Hematopoietic multipotent progenitor cell treated with erythropoietin and hydrocortisone succinate and interleukin-3 and kit ligand, for 6 days (in vitro differentiated cells): ENCODE measurements around the gene CD68.
A peak's percentile ranks its signal among the peaks of the same experiment; 100 is the strongest.

Experiments
- DNase-seq: peaks from one replicate; pipeline ENCODE4 v3.0.0-alpha.2; 2015

The CD68 gene, protein sequence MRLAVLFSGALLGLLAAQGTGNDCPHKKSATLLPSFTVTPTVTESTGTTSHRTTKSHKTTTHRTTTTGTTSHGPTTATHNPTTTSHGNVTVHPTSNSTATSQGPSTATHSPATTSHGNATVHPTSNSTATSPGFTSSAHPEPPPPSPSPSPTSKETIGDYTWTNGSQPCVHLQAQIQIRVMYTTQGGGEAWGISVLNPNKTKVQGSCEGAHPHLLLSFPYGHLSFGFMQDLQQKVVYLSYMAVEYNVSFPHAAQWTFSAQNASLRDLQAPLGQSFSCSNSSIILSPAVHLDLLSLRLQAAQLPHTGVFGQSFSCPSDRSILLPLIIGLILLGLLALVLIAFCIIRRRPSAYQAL

DNA sequence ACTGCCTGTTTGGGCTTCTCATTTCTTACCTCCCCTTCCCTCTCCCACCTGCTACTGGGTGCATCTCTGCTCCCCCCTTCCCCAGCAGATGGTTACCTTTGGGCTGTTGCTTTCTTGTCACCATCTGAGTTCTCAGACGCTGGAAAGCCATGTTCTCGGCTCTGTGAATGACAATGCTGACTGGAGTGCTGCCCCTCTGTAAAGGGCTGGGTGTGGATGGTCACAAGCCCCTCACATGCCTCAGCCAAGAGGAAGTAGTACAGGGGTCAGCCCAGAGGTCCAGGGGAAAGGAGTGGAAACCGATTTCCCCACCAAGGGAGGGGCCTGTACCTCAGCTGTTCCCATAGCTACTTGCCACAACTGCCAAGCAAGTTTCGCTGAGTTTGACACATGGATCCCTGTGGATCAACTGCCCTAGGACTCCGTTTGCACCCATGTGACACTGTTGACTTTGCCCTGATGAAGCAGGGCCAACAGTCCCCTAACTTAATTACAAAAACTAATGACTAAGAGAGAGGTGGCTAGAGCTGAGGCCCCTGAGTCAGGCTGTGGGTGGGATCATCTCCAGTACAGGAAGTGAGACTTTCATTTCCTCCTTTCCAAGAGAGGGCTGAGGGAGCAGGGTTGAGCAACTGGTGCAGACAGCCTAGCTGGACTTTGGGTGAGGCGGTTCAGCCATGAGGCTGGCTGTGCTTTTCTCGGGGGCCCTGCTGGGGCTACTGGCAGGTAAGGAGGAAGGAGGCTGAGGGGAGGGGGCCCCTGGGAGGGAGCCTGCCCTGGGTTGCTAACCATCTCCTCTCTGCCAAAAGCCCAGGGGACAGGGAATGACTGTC lies at the start of gene CD68:
CD68 (plus strand) TSS at position 638 of the 833 bp plus-strand sequence; CDS start at position 678, 40 bp downstream.
- peak; percentile 92 for DNase-seq

DNA sequence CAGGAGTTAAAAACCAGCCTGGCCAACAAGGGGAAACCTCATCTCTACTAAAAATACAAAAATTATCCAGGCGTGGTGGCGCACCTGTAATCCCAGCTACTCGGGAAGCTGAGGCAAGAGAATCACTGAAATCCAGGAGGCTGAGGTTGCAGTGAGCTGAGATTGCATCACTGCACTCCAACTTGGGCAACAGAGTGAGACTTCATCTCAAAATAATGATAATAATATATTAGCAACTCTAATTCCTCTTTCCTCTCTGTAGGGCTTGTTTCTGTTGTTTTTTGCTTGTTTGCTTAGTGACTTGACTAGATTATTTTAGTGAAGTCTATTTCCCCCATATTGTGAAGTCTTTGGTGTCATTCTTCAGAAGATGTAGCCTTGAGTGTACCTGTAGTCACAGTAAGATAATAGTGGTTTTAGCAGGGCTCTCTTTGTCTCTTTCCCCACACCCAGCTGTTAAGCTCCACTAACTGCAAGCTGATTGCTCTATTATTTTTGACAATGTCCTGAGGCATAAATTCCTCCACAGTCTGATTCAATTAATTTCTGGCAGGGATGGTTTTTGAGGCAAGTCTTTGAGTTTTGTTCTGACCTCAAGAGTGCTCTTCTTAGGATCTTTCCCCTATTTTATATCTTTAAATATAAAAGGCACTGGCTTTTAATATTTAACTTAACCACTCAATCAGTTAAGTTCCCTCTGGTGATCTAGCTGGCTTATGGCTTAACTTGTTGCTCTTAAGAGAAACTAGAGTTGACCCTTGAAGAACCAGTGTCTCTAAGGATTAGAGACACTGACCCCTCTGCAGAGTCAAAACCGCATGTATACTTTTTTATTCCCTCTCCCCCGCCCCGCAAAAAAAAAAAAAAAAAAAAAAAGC lies 49.2 kb upstream of the CD68 start:
- DNase-seq, result no peak

DNA sequence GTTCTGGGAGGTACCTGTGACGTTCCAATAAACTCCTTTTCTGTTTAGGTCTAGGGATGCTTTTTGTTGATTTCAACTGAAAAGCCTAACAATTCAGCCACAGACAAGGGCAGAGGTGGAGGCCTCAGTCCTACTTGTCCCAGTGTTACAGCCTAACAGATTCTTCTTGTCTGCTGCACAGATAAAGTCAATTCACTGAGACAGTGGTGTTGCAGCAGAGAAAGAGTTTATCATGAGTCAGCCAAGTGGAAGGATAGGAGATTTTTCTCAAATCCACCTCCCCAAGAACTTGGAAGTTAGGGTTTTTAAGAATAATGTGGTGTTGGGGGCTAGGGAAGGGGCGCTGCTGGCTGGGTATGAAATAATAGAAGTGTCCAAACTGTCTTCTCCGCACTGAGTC lies 41.4 kb upstream of the CD68 start:
- DNase-seq, result no peak

DNA sequence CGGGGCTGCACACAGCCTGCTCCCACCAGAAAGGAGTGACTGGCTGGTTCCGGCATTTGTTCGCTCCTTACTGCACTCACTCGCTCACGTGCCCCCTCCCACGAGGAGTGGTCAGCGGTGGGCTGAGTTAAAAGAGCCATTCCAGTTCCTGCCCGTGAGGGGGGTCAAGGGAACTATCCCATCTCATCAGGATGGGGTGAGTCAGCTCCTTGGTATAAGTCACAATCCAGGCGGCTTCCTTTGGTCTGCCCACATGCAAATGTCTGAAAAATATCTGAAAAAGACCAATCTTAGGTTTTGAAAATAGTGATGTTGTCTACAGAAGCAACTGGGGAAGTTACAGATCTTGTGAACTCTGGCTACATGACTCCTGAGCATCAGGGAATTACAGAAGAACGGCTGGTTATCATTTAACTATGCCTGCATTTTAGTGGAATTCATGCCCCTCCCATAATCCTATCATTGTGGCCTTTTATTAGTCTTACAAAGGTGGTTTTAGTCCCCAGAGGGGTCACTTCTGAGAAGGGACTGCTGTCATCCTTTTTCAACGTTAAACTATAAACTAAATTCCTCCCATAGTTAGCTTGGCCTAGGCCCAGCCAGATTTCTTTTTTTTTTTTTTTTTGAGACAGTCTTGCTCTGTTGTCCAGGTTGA lies 40.4 kb upstream of the CD68 start:
- no peak for DNase-seq

DNA sequence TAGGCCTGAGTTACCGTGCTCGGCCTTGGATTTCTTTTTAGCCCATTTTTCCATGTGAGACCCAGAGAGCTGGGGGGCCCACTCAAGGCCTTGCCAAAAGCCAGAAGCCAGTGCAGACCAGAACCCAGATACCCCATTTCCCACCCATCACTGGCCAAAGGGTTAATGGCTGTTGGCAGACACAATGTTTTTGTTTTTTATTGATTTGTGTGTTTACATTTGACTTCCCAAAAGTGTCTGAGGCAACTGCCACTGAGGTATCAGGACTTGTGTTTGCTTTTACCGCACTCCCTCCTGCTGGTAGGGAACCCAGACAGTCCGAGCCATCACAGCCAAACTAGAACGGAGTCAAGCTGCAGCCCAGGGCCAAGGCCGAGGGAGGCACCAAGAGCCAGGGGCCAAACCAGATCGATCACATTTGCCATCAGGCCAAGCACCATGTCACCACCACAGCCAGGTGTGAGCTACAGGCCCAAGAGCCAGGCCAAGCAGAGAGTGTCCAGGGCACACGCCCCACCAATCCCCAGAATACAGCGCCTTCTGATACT lies 38.3 kb upstream of the CD68 start:
- DNase-seq, result no peak

DNA sequence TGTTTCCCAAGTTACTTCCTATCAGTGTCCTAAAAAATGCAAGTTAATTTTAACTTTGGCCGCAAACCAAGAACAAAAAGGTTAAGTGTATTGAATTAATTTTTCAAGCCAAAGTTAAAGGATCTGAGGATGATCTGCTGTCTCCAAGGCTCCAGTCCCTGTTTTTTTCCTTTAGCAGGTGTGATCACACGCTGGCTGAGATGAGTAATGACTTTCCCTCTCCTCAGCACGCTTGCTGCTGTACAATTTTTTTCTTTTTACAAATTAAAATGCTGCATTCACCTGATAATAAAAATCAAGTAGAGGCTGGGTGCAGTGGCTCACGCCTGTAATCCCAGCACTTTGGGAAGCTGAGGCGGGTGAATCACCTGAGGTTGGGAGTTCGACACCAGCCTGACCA lies 34.5 kb upstream of the CD68 start:
- no peak for DNase-seq

DNA sequence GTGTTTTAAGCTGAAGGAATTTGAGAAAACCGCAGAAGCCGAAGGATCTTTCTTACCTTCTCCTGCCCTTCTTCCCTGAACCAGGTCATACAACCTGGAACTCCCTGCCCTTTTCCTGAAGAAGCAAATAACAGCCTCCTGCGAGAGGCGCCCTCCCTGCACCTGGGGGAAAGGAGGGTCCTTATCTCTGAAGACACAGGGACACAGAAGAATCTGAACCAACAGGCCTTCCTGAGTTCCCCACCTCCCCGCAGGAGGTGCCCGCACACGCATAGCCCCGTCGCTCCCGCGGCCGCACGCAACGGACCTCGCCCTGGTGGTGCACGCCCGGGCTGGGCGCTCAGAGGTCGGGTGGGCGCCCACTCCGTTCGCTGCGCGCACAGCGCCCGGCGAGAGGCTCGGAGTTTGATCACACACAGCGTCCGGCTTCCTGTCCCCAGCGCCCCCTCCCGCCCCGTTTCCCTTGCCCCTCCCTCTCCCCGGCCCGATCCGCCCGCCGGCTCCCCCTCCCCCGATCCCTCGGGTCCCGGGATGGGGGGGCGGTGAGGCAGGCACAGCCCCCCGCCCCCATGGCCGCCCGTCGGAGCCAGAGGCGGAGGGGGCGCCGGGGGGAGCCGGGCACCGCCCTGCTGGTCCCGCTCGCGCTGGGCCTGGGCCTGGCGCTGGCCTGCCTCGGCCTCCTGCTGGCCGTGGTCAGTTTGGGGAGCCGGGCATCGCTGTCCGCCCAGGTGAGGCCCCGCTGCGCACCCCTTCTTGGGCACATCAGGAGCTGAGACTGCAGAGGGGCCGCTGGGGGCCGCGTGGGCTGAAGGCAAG lies 30.6 kb upstream of the CD68 start, which contains the start of gene TNFSF12:
TNFSF12 (plus strand) TSS at position 474 of the 816 bp plus-strand sequence; CDS start at position 570, 96 bp downstream.
- peak; percentile 62 for DNase-seq

DNA sequence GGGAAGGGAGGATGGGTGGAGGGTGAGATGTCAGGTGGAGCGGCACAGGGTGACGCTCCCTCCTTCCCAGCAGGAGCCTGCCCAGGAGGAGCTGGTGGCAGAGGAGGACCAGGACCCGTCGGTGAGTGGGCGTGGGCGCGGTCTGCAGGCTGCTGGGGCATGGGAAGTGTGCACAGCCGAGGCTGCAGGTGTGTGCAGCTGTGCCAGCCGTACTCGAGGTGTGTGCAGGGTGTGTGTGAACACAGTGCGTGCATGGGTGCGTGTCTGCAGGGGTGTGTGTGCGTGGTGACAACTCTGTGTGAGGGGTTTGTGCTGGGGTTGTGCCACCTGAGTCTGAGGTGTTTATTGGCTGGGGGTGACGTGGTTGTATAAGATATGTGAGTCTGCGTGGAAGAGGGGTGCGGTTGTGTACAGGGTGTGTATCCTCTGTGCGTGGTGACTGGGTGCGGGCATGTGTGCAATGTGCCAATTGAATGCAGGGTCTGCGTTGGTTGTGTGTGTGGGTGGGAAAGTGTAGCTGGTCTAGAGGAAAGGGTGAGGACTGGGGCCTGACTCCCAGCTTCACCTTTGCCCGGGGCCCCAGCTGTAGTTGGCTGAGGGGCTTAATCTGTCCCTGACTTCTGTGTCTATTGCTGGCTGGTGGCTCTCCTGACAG lies 29.9 kb upstream of the CD68 start:
- no peak for DNase-seq

DNA sequence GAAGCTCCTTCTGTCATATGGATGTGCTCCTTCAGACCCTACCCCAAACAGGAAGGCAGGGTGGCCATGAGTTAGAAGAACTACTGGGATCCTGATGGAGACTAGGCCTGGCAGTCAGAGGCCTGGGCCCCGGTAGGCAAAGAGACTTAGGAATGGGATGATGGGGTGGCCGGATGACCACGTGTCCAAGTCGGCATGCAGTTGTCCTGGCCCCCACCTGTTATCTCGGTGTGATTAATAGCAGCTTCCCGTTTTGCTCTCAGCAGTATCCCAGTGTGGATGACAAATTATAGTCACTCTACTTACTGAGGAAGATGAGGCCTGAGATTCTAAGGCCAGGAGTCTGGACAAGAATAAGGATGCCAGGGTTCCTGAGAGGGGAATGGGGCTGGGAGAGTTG lies 29.1 kb upstream of the CD68 start:
- DNase-seq, result no peak

DNA sequence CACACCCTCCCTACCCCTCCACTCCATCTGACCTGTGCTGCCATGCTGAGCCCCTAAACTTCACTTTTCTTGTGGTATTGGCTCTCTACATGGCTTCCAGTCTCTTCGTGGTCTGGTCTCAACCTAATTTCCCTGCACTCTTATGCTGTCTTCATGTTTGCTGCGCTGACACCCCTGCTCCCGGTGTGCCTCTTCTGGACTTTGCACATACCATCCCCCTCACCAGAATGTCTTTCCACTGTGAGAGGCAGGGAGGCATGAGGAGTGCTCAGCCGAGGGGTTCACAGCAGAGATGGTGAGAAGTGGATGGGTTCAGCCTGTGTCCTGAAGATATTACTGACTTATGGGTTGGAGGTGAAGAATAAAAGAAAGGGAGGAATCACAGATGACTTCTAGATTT lies 28.0 kb upstream of the CD68 start:
- no peak for DNase-seq

DNA sequence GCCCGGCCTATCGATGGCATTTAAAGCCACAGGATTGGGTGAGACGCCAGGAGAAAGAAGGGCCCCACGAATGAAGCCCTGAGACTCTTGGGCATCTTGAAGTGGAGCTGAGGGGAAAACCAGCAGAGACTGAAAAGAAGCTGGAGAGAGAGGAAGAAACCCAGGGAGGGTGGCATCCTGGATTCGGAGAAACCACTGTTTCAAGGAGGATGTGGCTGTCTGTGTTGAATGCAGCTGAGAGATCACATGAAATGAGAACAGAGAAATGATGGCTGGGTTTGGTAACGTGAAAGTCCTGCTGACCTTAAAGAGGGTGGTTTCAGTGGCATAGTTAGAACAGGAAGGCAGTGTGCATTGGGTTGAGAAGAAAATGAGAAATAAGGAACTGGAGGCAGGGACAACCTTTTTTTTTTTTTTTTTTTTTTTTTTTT lies 26.8 kb upstream of the CD68 start:
- peak; percentile 64 for DNase-seq

DNA sequence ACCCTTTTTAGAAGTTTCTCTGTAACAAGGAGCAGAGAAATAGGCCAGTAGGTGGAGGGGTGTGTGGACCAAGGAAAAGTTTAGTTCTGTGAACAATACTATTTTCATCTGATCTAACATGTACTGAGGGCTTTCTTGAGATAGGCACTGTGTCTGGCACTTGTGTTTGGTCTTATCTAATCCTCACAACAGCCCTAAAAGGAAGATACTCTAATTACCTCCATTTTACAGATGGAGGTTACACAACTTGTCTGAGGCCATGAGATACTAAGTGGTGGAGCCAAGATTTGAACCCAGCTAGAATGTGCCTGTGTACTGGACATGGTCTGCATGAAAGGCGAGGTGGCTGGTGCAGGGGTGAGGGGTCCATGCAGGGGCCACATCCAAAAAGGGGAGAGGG lies 26.1 kb upstream of the CD68 start:
- DNase-seq, result peak; percentile 84

DNA sequence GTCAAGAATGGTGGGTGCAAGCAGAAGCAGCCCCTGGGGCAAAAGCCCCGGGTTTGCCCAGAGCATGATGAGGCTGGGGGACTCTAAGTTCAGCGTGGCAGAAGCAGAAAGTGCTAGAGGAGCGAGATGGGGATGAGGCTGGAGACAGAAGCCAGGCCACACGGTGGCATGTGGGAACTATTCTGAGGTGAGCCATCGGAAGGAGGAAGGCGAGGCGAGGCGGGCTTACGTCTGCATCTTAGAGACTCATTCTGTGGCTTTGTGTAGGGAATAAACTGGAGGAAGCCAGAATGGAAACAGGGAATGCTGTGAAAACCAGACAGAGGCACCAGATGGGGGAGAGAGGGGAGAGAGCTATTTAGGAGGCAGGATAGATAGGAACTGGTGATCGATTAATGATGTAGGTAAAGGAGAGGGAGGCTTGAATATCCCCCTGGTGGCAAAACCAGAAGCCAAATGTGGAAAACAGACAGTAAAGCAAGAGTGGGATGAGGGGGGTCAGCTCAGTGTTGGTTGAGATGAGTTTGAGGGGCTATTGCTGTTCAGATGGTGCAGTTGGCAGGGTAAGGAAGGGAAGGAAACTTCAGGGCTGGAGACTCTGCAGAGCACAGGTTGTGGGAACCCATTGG lies 24.0 kb upstream of the CD68 start:
- DNase-seq, result no peak

DNA sequence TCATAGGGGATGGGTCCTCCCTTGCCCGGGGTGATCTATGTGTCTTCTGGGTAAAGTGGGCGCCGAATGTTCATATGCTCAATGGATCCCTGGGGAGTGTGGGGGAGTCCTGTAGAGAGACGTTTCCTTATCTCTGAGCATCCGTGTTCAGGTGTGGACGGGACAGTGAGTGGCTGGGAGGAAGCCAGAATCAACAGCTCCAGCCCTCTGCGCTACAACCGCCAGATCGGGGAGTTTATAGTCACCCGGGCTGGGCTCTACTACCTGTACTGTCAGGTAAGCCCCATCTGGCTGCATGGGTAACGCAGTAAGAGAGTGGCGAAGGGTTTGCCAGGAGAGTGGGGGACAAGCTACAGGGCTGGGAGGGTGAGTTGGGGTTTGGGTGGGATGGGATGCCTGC lies 22.8 kb upstream of the CD68 start:
- no peak for DNase-seq

DNA sequence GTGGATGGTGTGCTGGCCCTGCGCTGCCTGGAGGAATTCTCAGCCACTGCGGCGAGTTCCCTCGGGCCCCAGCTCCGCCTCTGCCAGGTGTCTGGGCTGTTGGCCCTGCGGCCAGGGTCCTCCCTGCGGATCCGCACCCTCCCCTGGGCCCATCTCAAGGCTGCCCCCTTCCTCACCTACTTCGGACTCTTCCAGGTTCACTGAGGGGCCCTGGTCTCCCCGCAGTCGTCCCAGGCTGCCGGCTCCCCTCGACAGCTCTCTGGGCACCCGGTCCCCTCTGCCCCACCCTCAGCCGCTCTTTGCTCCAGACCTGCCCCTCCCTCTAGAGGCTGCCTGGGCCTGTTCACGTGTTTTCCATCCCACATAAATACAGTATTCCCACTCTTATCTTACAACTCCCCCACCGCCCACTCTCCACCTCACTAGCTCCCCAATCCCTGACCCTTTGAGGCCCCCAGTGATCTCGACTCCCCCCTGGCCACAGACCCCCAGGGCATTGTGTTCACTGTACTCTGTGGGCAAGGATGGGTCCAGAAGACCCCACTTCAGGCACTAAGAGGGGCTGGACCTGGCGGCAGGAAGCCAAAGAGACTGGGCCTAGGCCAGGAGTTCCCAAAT lies 22.2 kb upstream of the CD68 start:
- DNase-seq, result no peak

DNA sequence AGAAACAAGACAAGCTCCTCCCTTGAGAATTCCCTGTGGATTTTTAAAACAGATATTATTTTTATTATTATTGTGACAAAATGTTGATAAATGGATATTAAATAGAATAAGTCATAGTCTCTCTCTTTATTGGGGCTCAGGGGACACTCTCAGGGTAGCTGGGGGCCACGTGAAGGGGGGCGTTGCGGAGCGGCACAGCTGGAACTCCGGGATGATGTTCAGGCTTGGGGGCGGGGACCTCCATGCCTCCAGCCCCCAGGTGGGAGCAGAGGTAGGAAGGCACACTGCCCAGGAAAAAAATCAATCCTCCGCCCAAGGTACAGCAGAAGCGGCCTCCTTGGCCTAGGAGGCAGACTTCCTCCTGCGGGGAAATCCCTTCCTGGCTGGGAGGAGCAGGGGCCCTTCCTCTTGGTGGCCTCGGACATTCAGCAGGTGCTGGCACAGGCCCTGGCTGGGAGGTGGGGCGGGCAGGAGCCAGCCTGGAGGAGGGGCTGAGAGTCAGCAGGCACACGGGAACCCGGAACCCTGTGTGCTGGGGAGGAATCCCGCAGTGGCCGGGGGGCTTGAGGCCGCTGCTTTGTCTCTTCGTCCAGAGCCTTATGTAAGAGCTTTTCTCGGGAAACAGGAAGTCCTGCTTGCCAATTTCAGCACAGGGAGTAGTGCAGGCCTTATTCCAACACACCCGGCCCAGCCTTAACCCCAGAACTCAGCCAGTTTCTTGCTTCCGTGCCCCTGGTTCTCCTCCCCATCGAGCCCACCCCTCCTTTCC lies 21.5 kb upstream of the CD68 start:
- DNase-seq, result peak; percentile 84

DNA sequence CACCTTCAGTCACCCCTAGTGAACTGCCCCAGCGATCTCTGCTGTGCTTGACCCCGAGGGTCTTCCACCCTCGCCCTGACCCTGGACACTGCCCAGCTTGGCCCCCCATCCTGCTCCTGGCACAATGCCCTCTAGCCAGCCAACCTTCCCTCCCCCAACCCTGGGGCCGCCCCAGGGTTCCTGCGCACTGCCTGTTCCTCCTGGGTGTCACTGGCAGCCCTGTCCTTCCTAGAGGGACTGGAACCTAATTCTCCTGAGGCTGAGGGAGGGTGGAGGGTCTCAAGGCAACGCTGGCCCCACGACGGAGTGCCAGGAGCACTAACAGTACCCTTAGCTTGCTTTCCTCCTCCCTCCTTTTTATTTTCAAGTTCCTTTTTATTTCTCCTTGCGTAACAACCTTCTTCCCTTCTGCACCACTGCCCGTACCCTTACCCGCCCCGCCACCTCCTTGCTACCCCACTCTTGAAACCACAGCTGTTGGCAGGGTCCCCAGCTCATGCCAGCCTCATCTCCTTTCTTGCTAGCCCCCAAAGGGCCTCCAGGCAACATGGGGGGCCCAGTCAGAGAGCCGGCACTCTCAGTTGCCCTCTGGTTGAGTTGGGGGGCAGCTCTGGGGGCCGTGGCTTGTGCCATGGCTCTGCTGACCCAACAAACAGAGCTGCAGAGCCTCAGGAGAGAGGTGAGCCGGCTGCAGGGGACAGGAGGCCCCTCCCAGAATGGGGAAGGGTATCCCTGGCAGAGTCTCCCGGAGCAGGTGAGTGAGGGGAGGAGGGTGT lies 20.7 kb upstream of the CD68 start, which contains the start of gene TNFSF13:
TNFSF13 (plus strand) TSS at position 207 of the 776 bp plus-strand sequence; CDS start at position 497, 290 bp downstream.
- peak; percentile 78 for DNase-seq
